SK-N-SH treated with all-trans-retinoic acid at 6 μM for 48 hours (cell line): ENCODE measurements around the gene ESCO1.

Experiments used
- ATAC-seq: fragments of 200-7000 bp; cut with Tn5 transposase; 3 replicates; pipeline ENCODE4 v1.9.1; 2020; ENCODE audit warnings: mild to moderate bottlenecking, moderate library complexity
- ARNTL ChIP-seq: fragments of 450-650 bp; formaldehyde crosslinking; IDR thresholded peaks from 2 replicates; pipeline ENCODE4 v1.5.0; 2020; ENCODE audit warnings: low read depth, mild to moderate bottlenecking, moderate library complexity, borderline replicate concordance
- CREB5 ChIP-seq: fragments of 250-450 bp; sonication (Bioruptor Pico); IDR thresholded peaks from 2 replicates; pipeline ENCODE4 v1.5.1; 2020; ENCODE audit warnings: low read depth, mild to moderate bottlenecking, moderate library complexity
- CSDC2 ChIP-seq: fragments of 250-450 bp; sonication (Bioruptor Pico); IDR thresholded peaks from 2 replicates; pipeline ENCODE4 v1.5.0; 2020; ENCODE audit warnings: mild to moderate bottlenecking, moderate library complexity
- ESRRG ChIP-seq: fragments of 250-450 bp; sonication (Bioruptor Pico); IDR thresholded peaks from 2 replicates; pipeline ENCODE4 v1.6.1; 2021; ENCODE audit warnings: mild to moderate bottlenecking
- ISL1 ChIP-seq: fragments of 250-450 bp; sonication (Bioruptor Pico); IDR thresholded peaks from 2 replicates; pipeline ENCODE4 v2.1.2; 2022; ENCODE audit warnings: mild to moderate bottlenecking, moderate library complexity
- OSR1 ChIP-seq: fragments of 250-450 bp; sonication (Bioruptor Pico); IDR thresholded peaks from 2 replicates; pipeline ENCODE4 v1.8.0; 2022; ENCODE audit warnings: moderate library complexity, mild to moderate bottlenecking, inconsistent platforms
- PATZ1 ChIP-seq: fragments of 250-450 bp; sonication (Bioruptor Pico); IDR thresholded peaks from 2 replicates; pipeline ENCODE4 v1.8.0; 2020; ENCODE audit warnings: mild to moderate bottlenecking, moderate library complexity, borderline replicate concordance
- PPARA ChIP-seq: fragments of 250-450 bp; sonication (Bioruptor Pico); IDR thresholded peaks from 2 replicates; pipeline ENCODE4 v1.5.0; 2020; ENCODE audit warnings: mild to moderate bottlenecking, borderline replicate concordance
- RARB ChIP-seq: fragments of 250-450 bp; sonication (Bioruptor Pico); IDR thresholded peaks from 2 replicates; pipeline ENCODE4 v1.8.0; 2021; ENCODE audit warnings: mild to moderate bottlenecking, moderate library complexity
- SNAI2 ChIP-seq: fragments of 250-450 bp; sonication (Bioruptor Pico); IDR thresholded peaks from 2 replicates; pipeline ENCODE4 v1.5.0; 2020; ENCODE audit warnings: mild to moderate bottlenecking, moderate library complexity
- TCF4 ChIP-seq: fragments of 250-450 bp; sonication (Bioruptor Pico); IDR thresholded peaks from 2 replicates; pipeline ENCODE4 v1.8.0; 2021; ENCODE audit warnings: mild to moderate bottlenecking, moderate library complexity, borderline replicate concordance
- ZC3H10 ChIP-seq: fragments of 250-450 bp; sonication (Bioruptor Pico); IDR thresholded peaks from 2 replicates; pipeline ENCODE4 v1.5.1; 2021; ENCODE audit warnings: mild to moderate bottlenecking, moderate library complexity
- ZFP3 ChIP-seq: fragments of 250-450 bp; sonication (Bioruptor Pico); IDR thresholded peaks from 2 replicates; pipeline ENCODE4 v1.5.0; 2020; ENCODE audit warnings: mild to moderate bottlenecking, moderate library complexity
- ZFP30 ChIP-seq: fragments of 450-650 bp; formaldehyde crosslinking; IDR thresholded peaks from 2 replicates; pipeline ENCODE4 v1.5.0; 2022; ENCODE audit warnings: mild to moderate bottlenecking, moderate library complexity
- ZNF565 ChIP-seq: fragments of 450-650 bp; formaldehyde crosslinking; conservative IDR thresholded peaks from 2 replicates; pipeline ENCODE4 v1.5.0; 2020; ENCODE audit warnings: low read depth, mild to moderate bottlenecking, moderate library complexity
- ZNF70 ChIP-seq: fragments of 450-650 bp; formaldehyde crosslinking; IDR thresholded peaks from 2 replicates; pipeline ENCODE4 v1.5.0; 2020; ENCODE audit warnings: mild to moderate bottlenecking, moderate library complexity
- TF ChIP-seq, protein P1 (sequence below): fragments of 250-450 bp; sonication (Bioruptor Pico); IDR thresholded peaks from 2 replicates; pipeline ENCODE4 v1.5.1; 2021; ENCODE audit warnings: mild to moderate bottlenecking, moderate library complexity

Gene ESCO1

GRCh38 chr18:21483051-21483450 is 117.5 kb downstream of the ESCO1 start:
- ATAC-seq, result no peak
- TF ChIP-seq ZFP3 (CRISPR knock-in tag) (no peak), PATZ1 (CRISPR knock-in tag) (no peak), ESRRG (CRISPR knock-in tag) (no peak), ZFP30 (CRISPR knock-in tag) (no peak), PPARA (CRISPR knock-in tag) (no peak), SNAI2 (no peak), ZC3H10 (CRISPR knock-in tag) (no peak), OSR1 (no peak), CSDC2 (CRISPR knock-in tag) (no peak), TCF4 (CRISPR knock-in tag) (no peak), CREB5 (CRISPR knock-in tag) (no peak), ZNF70 (CRISPR knock-in tag) (no peak), ISL1 (no peak)
- TF ChIP-seq, protein P1, sequence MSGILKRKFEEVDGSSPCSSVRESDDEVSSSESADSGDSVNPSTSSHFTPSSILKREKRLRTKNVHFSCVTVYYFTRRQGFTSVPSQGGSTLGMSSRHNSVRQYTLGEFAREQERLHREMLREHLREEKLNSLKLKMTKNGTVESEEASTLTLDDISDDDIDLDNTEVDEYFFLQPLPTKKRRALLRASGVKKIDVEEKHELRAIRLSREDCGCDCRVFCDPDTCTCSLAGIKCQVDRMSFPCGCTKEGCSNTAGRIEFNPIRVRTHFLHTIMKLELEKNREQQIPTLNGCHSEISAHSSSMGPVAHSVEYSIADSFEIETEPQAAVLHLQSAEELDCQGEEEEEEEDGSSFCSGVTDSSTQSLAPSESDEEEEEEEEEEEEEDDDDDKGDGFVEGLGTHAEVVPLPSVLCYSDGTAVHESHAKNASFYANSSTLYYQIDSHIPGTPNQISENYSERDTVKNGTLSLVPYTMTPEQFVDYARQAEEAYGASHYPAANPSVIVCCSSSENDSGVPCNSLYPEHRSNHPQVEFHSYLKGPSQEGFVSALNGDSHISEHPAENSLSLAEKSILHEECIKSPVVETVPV (CRISPR knock-in tag), result no peak

GRCh38 chr18:21481739-21482138 is 118.8 kb downstream of the ESCO1 start:
- no peak for TF ChIP-seq RARB
- TF ChIP-seq PPARA (CRISPR knock-in tag), result no peak
- no peak for TF ChIP-seq TCF4 (CRISPR knock-in tag)
- TF ChIP-seq ESRRG (CRISPR knock-in tag), result no peak
- no peak for TF ChIP-seq ZNF565 (CRISPR knock-in tag)
- TF ChIP-seq SNAI2, result no peak
- no peak for TF ChIP-seq ARNTL (CRISPR knock-in tag)
- TF ChIP-seq ZNF70 (CRISPR knock-in tag), result no peak
- TF ChIP-seq PATZ1 (CRISPR knock-in tag), result no peak
- TF ChIP-seq, protein P1 (CRISPR knock-in tag), result no peak
- TF ChIP-seq, all 23 proteins: peak for 0
- ATAC-seq, result no peak

DNA sequence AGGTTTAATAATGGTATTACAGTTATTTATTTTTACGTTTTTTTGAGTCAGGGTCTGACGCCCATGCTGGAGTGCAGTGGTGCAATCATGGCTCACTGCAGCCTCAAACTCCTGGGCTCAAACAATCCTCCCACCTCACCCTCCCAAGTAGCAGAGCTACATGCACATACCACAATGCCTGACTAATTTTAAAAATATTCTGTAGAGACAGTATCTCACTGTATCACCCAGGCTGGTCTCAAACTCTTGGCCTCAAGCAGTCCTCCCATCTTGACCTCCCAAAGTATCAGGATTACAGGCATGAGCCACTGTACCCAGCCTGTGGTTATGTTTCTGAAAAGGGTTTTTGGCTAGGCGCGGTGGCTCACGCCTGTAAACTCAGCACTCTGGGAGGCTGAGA is 120.8 kb downstream of the ESCO1 start:
- TF ChIP-seq CSDC2 (CRISPR knock-in tag), result no peak
- no peak for TF ChIP-seq PATZ1 (CRISPR knock-in tag)
- no peak for TF ChIP-seq ZNF565 (CRISPR knock-in tag)
- TF ChIP-seq, all 23 proteins: peak for 0
- ATAC-seq, result no peak
